Astrocyte of the cerebellum (primary cell): ENCODE measurements around the gene GRID1.

Source experiments
- DNase-seq: peaks from one replicate; pipeline ENCODE4 v3.0.0-alpha.2; 2011; ENCODE audit warnings: low read depth
- H3K4me3 ChIP-seq: 2 replicates; pipeline ENCODE4 v1.5.1; 2011; ENCODE audit warnings: mild to moderate bottlenecking, low read depth, low read length, moderate library complexity
- CTCF ChIP-seq: IDR thresholded peaks from 2 replicates; pipeline ENCODE4 v1.5.1; 2012; ENCODE audit warnings: low read length, low read depth, moderate library complexity, mild to moderate bottlenecking; ENCODE audit errors: missing control alignments
- in situ Hi-C: cut with HindIII; loops from 2 replicates; pipeline ENCODE4 v1.10.0; 2017; ENCODE audit warnings: low sequenced_read_pairs

GRID1 gene

GRCh38 chr10:86203162-86203905 is 163.3 kb downstream of the GRID1 start:
- in situ Hi-C loops: no loop called here
- no peak overlapping the region for H3K4me3 ChIP-seq
- TF ChIP-seq CTCF: no peak
- no peak for DNase-seq

GRCh38 chr10:86202226-86202735 is 164.3 kb downstream of the GRID1 start:
- in situ Hi-C loops: no loop called here

DNA sequence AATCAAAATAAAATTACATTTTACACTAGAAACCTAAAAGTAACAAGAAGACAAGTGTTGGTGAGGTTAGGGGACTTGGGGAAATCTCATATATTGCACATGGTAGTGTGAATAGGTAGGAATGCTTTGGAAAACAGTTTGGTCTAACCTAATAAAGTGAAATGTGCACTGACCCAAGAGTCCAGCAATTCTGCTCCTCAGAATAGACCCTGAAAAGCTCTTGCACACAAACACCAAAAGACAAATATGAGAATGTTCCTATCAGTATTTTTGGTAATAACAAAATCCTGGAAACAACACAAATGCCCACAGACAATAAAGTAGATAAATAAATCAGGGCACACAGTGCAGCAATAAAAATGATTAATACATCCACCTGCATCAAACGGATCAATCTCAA is 165.7 kb downstream of the GRID1 start:
- no peak for DNase-seq
- in situ Hi-C loops: no loop called here
- H3K4me3 ChIP-seq: no peak overlapping the region
- TF ChIP-seq CTCF: no peak

More at GRCh38 chr10:86202226-86202735, 164.3 kb downstream of the GRID1 start:
- no peak for TF ChIP-seq CTCF
- no peak overlapping the region for H3K4me3 ChIP-seq
- DNase-seq: no peak

DNA sequence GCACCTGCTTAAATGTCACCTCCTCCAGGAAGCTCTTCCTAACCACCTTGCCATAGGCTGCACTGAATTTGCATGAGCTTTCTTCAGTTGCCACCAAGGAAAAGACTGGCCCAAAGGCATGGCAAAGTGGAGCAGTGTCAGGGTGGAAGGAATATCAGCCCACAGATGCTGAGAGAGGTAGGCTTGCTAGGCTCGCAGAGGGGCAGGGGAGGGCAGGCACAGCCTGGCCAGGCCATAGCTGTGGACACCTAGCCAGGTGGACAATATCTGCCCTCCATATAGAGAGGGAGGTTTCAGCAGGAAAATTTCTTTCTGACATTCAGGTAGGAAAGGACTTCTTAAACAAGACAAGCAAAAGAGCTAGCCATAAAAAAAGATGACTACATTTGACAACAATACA is 166.3 kb downstream of the GRID1 start:
- in situ Hi-C loops: no loop called here
- TF ChIP-seq CTCF: no peak
- no peak for DNase-seq
- H3K4me3 ChIP-seq: no peak overlapping the region

- in situ Hi-C loops: no loop called here
- H3K4me3 ChIP-seq: no peak overlapping the region
- TF ChIP-seq CTCF: no peak
- no peak for DNase-seq
These were observed 167.6 kb downstream of the GRID1 start for GRCh38 chr10:86199041-86199440.

DNA sequence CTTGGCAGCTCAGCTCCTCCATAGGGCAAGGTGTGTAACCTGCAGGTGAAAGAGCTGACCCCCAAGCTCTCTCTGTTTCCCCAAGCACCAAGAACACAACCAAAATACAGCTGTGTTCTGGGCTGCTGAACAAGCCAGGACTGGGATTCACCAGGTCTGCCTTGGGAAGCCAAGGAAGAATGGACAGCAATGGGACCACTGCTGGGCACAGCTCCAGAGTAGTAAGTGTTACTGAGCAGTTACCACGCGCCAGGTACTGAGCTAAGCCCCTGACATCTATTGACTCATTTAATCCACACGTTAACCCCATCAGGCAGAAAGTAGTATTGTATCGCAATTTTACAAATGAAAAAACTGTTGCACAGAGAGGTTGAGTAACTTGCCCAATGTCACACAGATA is 168.3 kb downstream of the GRID1 start:
- in situ Hi-C loops: no loop called here
- H3K4me3 ChIP-seq: no peak overlapping the region
- no peak for DNase-seq
- TF ChIP-seq CTCF: no peak
